ENCODE data around the gene GRM2.
"Not testable (repeated sequence)": the region's sequence is repeated elsewhere in the genome, so short reads cannot be mapped to it uniquely, and the experiment has no call there.

GRM2 gene

DNA sequence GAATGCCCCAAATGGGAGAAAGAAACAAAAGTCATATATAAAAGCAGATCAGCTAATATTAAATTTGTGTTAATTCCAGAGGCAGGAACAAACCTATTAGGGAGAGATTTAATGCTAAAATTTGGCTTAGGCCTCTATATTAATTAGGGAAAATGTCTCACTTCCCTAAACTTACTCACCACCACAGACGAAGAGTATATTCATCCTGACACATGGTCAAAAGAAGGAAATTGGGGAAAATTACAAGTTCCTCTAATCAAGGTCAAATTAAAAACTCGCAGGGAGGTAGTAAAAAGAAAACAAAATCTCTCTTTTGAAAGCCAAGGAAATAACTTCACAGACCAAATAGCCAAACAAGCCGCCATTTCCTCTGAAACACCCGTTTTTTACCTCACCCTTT, 32.2 kb downstream of the GRM2 start:
- DNase-seq (ENCODE audit: low read depth) = no peak
- TF ChIP-seq CTCF (IDR thresholded peaks at IDR 0.05; ENCODE audit: low read depth, low read length, missing control alignments) = no peak
- H3K4me3 ChIP-seq (ENCODE audit: low read depth, low read length) = no peak overlapping the region
- in situ Hi-C loops (cut with HindIII; ENCODE audit: low sequenced_read_pairs) = no loop called here

- in situ Hi-C loops (cut with HindIII; ENCODE audit: low sequenced_read_pairs) = not testable (repeated sequence)
Measured at GRCh38 chr3:51742320-51742719, 35.5 kb downstream of the GRM2 start.

DNA sequence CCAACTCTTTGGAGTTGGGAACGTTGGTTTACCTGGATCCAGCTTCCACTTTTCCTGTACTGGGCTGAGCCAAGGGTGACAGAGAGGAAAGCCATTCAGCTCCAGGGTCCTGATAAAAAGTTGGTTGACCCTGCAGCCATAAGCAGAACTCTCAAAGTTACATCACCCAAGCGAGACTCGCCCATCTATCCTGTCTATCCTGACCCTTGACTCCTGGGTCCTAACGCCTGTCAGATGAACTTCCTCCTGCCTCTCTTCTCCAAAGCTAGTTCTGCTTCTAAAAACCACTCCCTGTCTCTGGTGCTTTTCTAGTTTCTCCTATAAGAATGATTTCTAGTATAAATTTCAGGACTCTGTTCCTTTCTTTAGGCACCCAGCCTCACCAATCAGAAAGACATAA, 36.1 kb downstream of the GRM2 start:
- in situ Hi-C loops (cut with HindIII; ENCODE audit: low sequenced_read_pairs); DNase-seq (ENCODE audit: low read depth); H3K4me3 ChIP-seq (ENCODE audit: low read depth, low read length): not testable (repeated sequence)

More at GRCh38 chr3:51742320-51742719, 35.5 kb downstream of the GRM2 start:
- not testable (repeated sequence) for DNase-seq (ENCODE audit: low read depth); H3K4me3 ChIP-seq (ENCODE audit: low read depth, low read length)

- in situ Hi-C loops (cut with HindIII; ENCODE audit: low sequenced_read_pairs) = no loop called here
- no peak for DNase-seq (ENCODE audit: low read depth)
Measured at GRCh38 chr3:51747840-51748239, 41.0 kb downstream of the GRM2 start.

GRCh38 chr3:51748327-51748726, 41.5 kb downstream of the GRM2 start:
- no peak for TF ChIP-seq CTCF (IDR thresholded peaks at IDR 0.05; ENCODE audit: low read depth, low read length, missing control alignments)
- H3K4me3 ChIP-seq (ENCODE audit: low read depth, low read length) = no peak overlapping the region
- DNase-seq (ENCODE audit: low read depth) = no peak
- in situ Hi-C loops (cut with HindIII; ENCODE audit: low sequenced_read_pairs) = no loop called here

More at GRCh38 chr3:51747840-51748239, 41.0 kb downstream of the GRM2 start:
- no peak for TF ChIP-seq CTCF (IDR thresholded peaks at IDR 0.05; ENCODE audit: low read depth, low read length, missing control alignments)
- no peak overlapping the region for H3K4me3 ChIP-seq (ENCODE audit: low read depth, low read length)

DNA sequence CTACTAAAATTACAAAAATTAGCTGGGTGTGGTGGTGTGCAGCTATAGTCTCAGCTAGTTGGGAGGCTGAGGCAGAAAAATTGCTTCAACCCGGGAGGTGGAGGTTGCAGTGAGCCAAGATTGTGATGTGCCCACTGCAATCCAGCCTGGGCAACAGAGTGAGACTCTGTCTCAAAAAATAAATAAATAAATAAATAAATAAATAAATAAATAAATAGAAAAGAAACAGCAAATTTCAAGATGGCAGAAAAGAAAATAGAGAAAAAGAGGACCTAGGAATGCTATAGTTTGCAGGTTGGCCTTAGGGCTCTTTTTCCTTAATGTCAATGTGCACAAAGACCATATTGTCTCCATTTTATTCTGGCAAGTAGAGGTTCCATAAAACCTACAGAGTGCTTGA, 44.0 kb downstream of the GRM2 start:
- no peak for DNase-seq (ENCODE audit: low read depth)
- TF ChIP-seq CTCF (IDR thresholded peaks at IDR 0.05; ENCODE audit: low read depth, low read length, missing control alignments) = no peak
- in situ Hi-C loops (cut with HindIII; ENCODE audit: low sequenced_read_pairs) = no loop called here
- H3K4me3 ChIP-seq (ENCODE audit: low read depth, low read length) = no peak overlapping the region

GRCh38 chr3:51751287-51751686, 44.4 kb downstream of the GRM2 start:
- TF ChIP-seq CTCF (IDR thresholded peaks at IDR 0.05; ENCODE audit: low read depth, low read length, missing control alignments) = no peak
- in situ Hi-C loops (cut with HindIII; ENCODE audit: low sequenced_read_pairs) = no loop called here

DNA sequence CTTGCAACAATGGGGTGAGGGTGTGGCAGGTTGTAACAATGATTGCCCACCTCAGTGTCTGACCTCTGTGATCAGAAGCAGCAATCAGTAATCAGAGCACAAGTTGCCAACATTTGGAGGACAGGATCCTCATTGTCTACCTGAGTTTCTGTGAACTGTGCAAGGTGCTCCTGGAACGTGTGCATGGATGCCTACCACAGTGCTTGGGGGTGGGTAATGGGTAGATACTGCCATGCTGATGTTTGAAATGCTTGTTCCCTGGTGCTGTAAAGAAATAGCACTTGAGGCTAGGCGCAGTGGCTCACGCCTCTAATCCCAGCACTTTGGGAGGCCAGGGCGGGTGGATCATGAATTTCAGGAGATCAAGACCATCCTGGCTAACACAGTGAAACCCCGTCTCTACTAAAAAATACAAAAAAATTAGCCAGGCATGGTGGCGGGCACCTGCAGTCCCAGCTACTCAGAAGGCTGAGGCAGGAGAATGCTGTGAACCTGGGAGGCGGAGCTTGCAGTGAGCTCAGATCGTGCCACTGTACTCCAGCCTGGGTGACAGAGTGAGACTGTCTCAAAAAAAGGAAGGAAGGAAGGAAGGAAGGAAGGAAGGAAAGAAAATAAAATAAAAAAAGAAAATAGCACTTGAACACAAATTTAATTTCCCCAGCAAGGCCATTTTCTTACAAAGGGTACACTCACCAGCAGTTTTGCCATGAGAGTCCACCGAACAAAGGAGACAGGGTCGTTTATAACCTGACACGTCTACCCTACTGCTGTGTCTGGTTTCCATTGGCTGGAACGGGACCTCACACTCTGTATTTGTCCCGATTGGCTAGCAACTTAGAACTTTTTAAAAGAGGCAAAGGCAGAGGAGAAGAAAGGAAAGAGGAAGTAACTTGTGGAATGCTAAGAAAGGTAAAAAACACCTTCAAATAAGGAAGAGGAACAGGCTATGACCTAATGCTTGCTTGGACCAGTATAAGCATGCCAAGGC, 47.2 kb downstream of the GRM2 start:
- in situ Hi-C loops (cut with HindIII; ENCODE audit: low sequenced_read_pairs); DNase-seq (ENCODE audit: low read depth); H3K4me3 ChIP-seq (ENCODE audit: low read depth, low read length): not testable (repeated sequence)

More at GRCh38 chr3:51751287-51751686, 44.4 kb downstream of the GRM2 start:
- no peak overlapping the region for H3K4me3 ChIP-seq (ENCODE audit: low read depth, low read length)
- DNase-seq (ENCODE audit: low read depth) = no peak

Measured in astrocyte of the cerebellum (primary cell).